ENCODE data around the gene SRPK3.
"Not testable (repeated sequence)": the region's sequence is repeated elsewhere in the genome, so short reads cannot be mapped to it uniquely, and the experiment has no call there.

The SRPK3 gene

DNA sequence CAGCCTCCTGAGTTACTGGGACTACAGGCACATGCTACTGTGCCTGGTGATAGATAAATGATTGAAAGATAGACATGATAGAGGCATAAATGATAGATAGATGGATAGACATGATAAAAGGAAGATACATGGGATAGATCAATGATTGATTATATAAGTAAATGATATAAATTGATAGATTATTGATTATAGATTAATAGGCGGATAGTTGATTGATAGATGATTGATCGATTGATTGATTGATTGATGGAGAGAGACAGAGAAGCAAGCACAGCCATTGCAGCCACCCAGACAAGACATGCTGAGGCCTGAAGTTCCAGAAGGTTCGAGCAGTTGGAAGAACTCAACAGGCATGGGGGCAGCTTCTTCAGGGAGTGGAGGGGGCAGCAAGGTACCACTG lies 34.5 kb upstream of the SRPK3 start:
- Histone ChIP-seq H3K36me3 (ENCODE audit: control insufficient read depth in 1 of 2, insufficient read depth in 2 of 2, low read length in 2 of 2) (no peaks in the 10 kb centered on the region), H3K4me1 (ENCODE audit: control insufficient read depth in 1 of 2, insufficient read depth in 2 of 2, low read length in 2 of 2) (no peaks in the 10 kb centered on the region), H3K27me3 (ENCODE audit: control insufficient read depth in 1 of 2, insufficient read depth in 2 of 2, low read length in 2 of 2) (no peaks in the 10 kb centered on the region), H3K9ac (ENCODE audit: low read depth in 1 of 2, low read length in 2 of 2) (no peak overlapping the region), H3K9me3 (ENCODE audit: control insufficient read depth in 1 of 2, low read length in 2 of 2) (no peaks in the 10 kb centered on the region), H3K27ac (ENCODE audit: low read depth, low read length) (no peak overlapping the region), H3K4me3 (ENCODE audit: low read depth in 1 of 2, low read length in 2 of 2) (no peak overlapping the region)

DNA sequence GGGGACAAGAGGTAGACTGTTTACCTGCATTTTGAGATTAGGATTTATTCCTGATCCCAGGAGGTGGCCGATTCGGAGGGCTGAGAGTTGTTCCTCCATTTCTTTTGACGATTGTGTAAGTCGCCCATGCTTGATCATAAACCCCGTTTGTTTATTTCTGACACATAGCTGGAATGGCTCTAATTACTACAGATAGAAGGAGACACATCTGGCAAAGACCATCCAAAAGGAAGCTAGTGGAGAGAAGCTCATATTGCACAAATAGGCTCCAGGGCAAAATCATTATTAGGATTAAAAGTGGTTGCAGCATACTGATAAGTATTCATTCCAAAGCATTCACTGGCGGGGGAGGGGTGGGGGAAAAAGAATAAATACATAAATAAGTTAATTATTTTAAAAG lies 33.9 kb upstream of the SRPK3 start:
- H3K27me3 ChIP-seq (ENCODE audit: control insufficient read depth in 1 of 2, insufficient read depth in 2 of 2, low read length in 2 of 2); H3K36me3 ChIP-seq (ENCODE audit: control insufficient read depth in 1 of 2, insufficient read depth in 2 of 2, low read length in 2 of 2); H3K4me1 ChIP-seq (ENCODE audit: control insufficient read depth in 1 of 2, insufficient read depth in 2 of 2, low read length in 2 of 2); H3K9me3 ChIP-seq (ENCODE audit: control insufficient read depth in 1 of 2, low read length in 2 of 2); H3K4me3 ChIP-seq (ENCODE audit: low read depth in 1 of 2, low read length in 2 of 2); H3K9ac ChIP-seq (ENCODE audit: low read depth in 1 of 2, low read length in 2 of 2); H3K27ac ChIP-seq (ENCODE audit: low read depth, low read length): not testable (repeated sequence)

DNA sequence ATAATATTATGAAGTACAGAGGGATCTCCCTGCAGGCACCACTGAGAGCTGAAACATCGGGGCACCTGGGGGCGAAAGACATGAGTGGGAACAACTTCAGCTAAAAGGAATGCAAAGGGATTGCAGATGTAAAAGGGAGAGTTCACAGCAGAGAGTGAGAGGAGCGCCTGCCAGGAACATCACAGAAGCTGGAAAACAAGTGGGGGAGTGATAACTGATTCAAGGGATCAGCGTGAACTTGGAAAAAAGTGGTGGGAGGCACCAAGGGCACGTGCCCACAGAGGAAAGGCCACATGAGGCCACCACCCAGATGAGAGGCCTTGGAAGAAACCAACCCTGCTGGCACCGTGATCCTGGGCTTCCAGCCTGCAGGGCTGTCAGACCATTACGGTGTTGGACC lies 31.8 kb upstream of the SRPK3 start:
- not testable (repeated sequence) for H3K27me3 ChIP-seq (ENCODE audit: control insufficient read depth in 1 of 2, insufficient read depth in 2 of 2, low read length in 2 of 2); H3K9me3 ChIP-seq (ENCODE audit: control insufficient read depth in 1 of 2, low read length in 2 of 2); H3K27ac ChIP-seq (ENCODE audit: low read depth, low read length); H3K4me1 ChIP-seq (ENCODE audit: control insufficient read depth in 1 of 2, insufficient read depth in 2 of 2, low read length in 2 of 2); H3K36me3 ChIP-seq (ENCODE audit: control insufficient read depth in 1 of 2, insufficient read depth in 2 of 2, low read length in 2 of 2); H3K4me3 ChIP-seq (ENCODE audit: low read depth in 1 of 2, low read length in 2 of 2); H3K9ac ChIP-seq (ENCODE audit: low read depth in 1 of 2, low read length in 2 of 2)

DNA sequence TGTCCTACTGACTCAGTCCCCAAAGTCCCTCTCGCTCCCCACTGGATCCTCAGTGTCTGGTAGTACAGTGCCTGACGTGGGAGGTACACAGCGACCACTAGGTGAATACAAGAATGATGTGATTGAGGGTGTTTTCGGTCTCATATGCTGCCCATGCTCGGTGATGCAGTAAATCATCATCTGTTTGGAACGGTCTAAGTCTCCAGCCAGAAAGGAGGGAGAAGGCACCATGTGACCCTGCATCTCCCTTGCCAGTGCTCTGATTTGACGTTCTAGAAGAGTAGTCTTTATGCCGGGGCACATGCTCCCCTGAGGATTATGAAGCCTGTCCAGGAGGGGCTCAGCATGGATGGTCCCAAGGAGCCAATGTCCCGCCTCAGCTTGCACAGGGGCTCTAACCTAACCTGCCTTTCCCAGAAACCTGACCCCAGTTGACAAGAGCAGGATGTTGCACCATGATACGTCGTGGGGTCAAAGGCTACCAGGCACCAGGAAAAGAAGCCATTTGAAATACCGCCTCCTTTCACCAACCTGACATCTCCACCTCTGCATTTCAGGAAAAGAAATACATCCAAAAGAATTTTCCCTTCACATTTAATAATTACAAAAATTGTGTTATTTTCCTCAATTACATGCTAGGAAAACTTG lies 30.6 kb upstream of the SRPK3 start:
- no peaks in the 10 kb centered on the region for H3K9me3 ChIP-seq (ENCODE audit: control insufficient read depth in 1 of 2, low read length in 2 of 2)
- no peaks in the 10 kb centered on the region for H3K27me3 ChIP-seq (ENCODE audit: control insufficient read depth in 1 of 2, insufficient read depth in 2 of 2, low read length in 2 of 2)
- no peaks in the 10 kb centered on the region for H3K4me1 ChIP-seq (ENCODE audit: control insufficient read depth in 1 of 2, insufficient read depth in 2 of 2, low read length in 2 of 2)
- H3K27ac ChIP-seq (ENCODE audit: low read depth, low read length): no peak overlapping the region
- no peak overlapping the region for H3K4me3 ChIP-seq (ENCODE audit: low read depth in 1 of 2, low read length in 2 of 2)
- no peaks in the 10 kb centered on the region for H3K36me3 ChIP-seq (ENCODE audit: control insufficient read depth in 1 of 2, insufficient read depth in 2 of 2, low read length in 2 of 2)
- H3K9ac ChIP-seq (ENCODE audit: low read depth in 1 of 2, low read length in 2 of 2): no peak overlapping the region

DNA sequence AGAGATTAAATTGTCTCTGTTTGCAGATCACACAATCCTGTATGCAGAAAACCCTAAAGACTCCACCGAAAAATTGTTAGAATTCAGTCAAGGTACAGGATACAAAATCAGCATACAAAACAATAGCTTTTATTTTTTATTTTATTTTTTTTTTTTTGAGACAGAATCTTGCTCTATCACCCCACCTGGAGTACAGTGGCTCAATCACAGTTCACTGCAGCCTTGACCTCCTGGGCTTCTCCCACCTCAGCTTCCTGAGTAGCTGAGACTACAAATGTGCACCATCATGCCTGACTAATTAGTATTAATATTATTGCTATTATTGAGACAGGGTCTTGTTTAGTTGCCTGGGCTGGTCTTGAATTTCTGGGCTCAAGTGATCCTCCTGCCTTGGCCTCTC lies 25.7 kb upstream of the SRPK3 start:
- no peaks in the 10 kb centered on the region for H3K27me3 ChIP-seq (ENCODE audit: control insufficient read depth in 1 of 2, insufficient read depth in 2 of 2, low read length in 2 of 2)
- H3K4me1 ChIP-seq (ENCODE audit: control insufficient read depth in 1 of 2, insufficient read depth in 2 of 2, low read length in 2 of 2): no peaks in the 10 kb centered on the region
- no peak overlapping the region for H3K27ac ChIP-seq (ENCODE audit: low read depth, low read length)
- no peaks in the 10 kb centered on the region for H3K9me3 ChIP-seq (ENCODE audit: control insufficient read depth in 1 of 2, low read length in 2 of 2)
- no peak overlapping the region for H3K4me3 ChIP-seq (ENCODE audit: low read depth in 1 of 2, low read length in 2 of 2)
- no peaks in the 10 kb centered on the region for H3K36me3 ChIP-seq (ENCODE audit: control insufficient read depth in 1 of 2, insufficient read depth in 2 of 2, low read length in 2 of 2)
- H3K9ac ChIP-seq (ENCODE audit: low read depth in 1 of 2, low read length in 2 of 2): no peak overlapping the region

DNA sequence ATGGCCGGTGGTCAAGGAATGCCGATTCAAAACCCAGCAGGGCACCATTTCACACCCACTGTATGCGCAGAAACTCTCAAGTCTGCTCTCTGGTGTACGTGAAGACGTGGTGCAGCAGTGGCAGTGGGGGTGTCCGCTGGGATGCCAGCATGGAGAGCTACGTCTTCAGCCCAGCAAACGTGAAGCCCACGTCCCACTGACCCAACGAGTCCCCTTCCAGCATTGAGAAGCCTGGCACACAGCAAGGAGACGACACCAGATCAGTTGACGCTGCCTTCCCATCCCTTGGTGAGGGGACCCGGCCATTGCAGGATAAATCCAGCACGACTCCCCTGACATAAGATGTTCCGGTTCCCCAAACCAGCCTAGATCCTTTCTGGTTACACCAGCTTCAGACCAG lies 19.0 kb upstream of the SRPK3 start:
- no peak overlapping the region for H3K9ac ChIP-seq (ENCODE audit: low read depth in 1 of 2, low read length in 2 of 2)
- H3K36me3 ChIP-seq (ENCODE audit: control insufficient read depth in 1 of 2, insufficient read depth in 2 of 2, low read length in 2 of 2): no peaks in the 10 kb centered on the region
- H3K4me3 ChIP-seq (ENCODE audit: low read depth in 1 of 2, low read length in 2 of 2): no peak overlapping the region
- no peaks in the 10 kb centered on the region for H3K9me3 ChIP-seq (ENCODE audit: control insufficient read depth in 1 of 2, low read length in 2 of 2)
- no peak overlapping the region for H3K27ac ChIP-seq (ENCODE audit: low read depth, low read length)
- peaks cover 0 to 7% of the 10 kb centered on the region in 2 donors for H3K4me1 ChIP-seq (ENCODE audit: control insufficient read depth in 1 of 2, insufficient read depth in 2 of 2, low read length in 2 of 2)
- H3K27me3 ChIP-seq (ENCODE audit: control insufficient read depth in 1 of 2, insufficient read depth in 2 of 2, low read length in 2 of 2): no peaks in the 10 kb centered on the region

DNA sequence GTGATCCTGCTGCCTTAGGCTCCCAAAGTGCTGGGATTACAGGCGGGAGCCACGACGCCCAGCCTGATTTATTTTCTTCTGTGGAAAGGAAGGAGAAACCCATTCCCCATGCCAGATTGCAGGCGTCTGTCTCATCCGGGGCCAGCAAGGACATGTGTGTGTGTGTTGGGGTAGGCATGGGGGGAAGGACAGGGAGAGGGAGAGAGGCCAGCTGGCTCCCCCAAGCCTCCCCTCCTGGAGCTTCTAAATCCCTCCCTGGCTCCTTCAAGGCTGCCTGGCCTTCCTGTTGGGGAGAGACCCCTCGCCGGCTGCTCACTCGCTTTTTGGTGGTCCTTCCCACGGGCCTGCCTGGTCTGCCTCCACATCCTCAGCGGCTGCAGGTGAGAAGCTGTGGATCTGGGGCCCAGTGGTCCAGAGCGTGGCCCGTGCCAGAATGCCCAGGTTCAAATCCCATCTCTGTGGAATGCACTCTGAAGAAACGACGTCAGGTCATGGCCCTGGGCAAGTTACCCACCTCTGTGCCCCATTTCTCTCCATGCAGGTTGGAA lies 18.1 kb upstream of the SRPK3 start:
- Histone ChIP-seq H3K36me3 (ENCODE audit: control insufficient read depth in 1 of 2, insufficient read depth in 2 of 2, low read length in 2 of 2) (no peaks in the 10 kb centered on the region), H3K27ac (ENCODE audit: low read depth, low read length) (no peak overlapping the region), H3K4me3 (ENCODE audit: low read depth in 1 of 2, low read length in 2 of 2) (no peak overlapping the region)

DNA sequence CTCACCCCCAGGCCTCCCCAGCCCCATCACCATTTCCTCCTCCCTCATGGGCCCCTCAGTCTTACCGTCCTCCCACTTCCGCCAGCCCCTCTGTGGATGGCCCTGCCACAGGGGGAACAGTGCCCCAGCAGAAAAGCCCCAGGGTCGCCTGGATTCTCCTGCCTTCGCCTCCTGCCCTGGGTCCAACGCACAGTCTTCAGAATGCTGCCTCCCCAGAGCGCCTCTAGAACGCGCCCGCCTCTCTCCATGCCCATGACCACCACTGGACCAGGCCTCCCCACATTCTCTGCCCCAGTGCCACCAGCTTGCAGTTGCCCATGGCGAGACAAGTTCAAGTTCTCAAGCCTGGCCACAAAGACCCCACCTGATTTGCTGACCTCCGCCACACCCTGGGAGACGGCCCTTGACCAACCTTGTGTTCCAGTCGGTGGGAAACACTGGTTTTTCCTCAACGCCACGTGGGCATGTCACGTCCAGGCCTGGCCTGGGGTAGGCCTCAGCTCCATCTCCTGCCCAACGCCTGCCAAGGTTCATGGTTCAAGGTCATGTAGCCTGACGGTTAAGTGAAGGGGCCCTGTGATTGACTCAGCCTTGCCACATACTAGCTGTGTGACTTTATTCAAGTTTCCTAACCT lies 17.4 kb upstream of the SRPK3 start:
- no peak overlapping the region for H3K9ac ChIP-seq (ENCODE audit: low read depth in 1 of 2, low read length in 2 of 2)
- H3K27ac ChIP-seq (ENCODE audit: low read depth, low read length): no peak overlapping the region
- H3K9me3 ChIP-seq (ENCODE audit: control insufficient read depth in 1 of 2, low read length in 2 of 2): no peaks in the 10 kb centered on the region

More for the DNA sequence above, 18.1 kb upstream of the SRPK3 start:
- H3K27me3 ChIP-seq (ENCODE audit: control insufficient read depth in 1 of 2, insufficient read depth in 2 of 2, low read length in 2 of 2): no peaks in the 10 kb centered on the region
- no peak overlapping the region for H3K9ac ChIP-seq (ENCODE audit: low read depth in 1 of 2, low read length in 2 of 2)
- no peaks in the 10 kb centered on the region for H3K9me3 ChIP-seq (ENCODE audit: control insufficient read depth in 1 of 2, low read length in 2 of 2)
- peaks cover 0 to 7% of the 10 kb centered on the region in 2 donors for H3K4me1 ChIP-seq (ENCODE audit: control insufficient read depth in 1 of 2, insufficient read depth in 2 of 2, low read length in 2 of 2)

DNA sequence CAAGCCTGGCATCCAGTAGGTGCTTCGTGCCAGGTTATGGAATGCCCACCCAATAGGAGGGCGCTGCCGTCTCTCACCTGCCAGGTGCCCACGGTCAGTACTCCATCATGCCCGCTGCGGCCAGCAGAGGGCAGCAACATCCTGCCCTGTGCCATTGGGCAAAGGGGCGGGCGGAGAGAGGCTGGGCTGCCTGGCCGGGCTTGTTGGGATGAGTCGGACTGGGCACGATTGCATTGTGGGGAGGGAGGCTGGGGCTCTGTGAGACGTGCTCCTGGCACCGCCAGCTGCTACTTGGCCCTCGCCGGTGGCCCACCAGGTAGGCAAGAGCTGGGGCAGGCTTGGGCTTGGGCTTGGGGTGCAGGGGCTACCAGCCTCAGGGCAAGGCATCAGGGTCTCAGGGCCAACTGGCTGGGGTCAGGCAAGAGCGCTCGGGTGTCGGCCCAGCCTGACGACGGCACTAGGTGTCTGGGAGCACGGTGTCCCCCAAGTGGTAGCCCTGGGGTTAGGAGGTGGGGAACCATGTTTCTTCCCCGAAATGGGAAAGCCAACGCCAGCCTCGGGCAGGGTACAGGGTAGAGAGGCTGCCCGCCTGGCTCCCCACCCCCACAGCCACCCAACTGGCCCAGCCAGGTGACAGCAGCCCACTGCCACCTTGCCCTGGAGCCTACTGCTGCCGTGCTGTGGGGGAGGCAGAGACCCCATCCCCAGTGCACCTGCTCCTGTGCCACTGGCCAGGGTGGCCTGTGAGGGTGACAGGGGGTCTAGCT lies 16.7 kb upstream of the SRPK3 start, which contains the start of gene PLXNB3:
Gene PLXNB3, plus strand, starts transcription at position 261 of the 767 bp plus-strand sequence. CDS start 1,287 bp downstream, outside the sequence.
- Histone ChIP-seq H3K9ac (ENCODE audit: low read depth in 1 of 2, low read length in 2 of 2) (no peak within 1 kb of the TSS), H3K27me3 (ENCODE audit: control insufficient read depth in 1 of 2, insufficient read depth in 2 of 2, low read length in 2 of 2) (no peaks in the 10 kb centered on the region), H3K9me3 (ENCODE audit: control insufficient read depth in 1 of 2, low read length in 2 of 2) (no peaks in the 10 kb centered on the region), H3K4me3 (ENCODE audit: low read depth in 1 of 2, low read length in 2 of 2) (no peak within 1 kb of the TSS), H3K27ac (ENCODE audit: low read depth, low read length) (no peak within 1 kb of the TSS), H3K36me3 (ENCODE audit: control insufficient read depth in 1 of 2, insufficient read depth in 2 of 2, low read length in 2 of 2) (no peaks in the 10 kb centered on the region), H3K4me1 (ENCODE audit: control insufficient read depth in 1 of 2, insufficient read depth in 2 of 2, low read length in 2 of 2) (peaks cover 0 to 7% of the 10 kb centered on the region in 2 donors)

More for the DNA sequence above, 17.4 kb upstream of the SRPK3 start:
- no peaks in the 10 kb centered on the region for H3K27me3 ChIP-seq (ENCODE audit: control insufficient read depth in 1 of 2, insufficient read depth in 2 of 2, low read length in 2 of 2)
- no peaks in the 10 kb centered on the region for H3K36me3 ChIP-seq (ENCODE audit: control insufficient read depth in 1 of 2, insufficient read depth in 2 of 2, low read length in 2 of 2)
- peaks cover 0 to 7% of the 10 kb centered on the region in 2 donors for H3K4me1 ChIP-seq (ENCODE audit: control insufficient read depth in 1 of 2, insufficient read depth in 2 of 2, low read length in 2 of 2)
- no peak overlapping the region for H3K4me3 ChIP-seq (ENCODE audit: low read depth in 1 of 2, low read length in 2 of 2)

DNA sequence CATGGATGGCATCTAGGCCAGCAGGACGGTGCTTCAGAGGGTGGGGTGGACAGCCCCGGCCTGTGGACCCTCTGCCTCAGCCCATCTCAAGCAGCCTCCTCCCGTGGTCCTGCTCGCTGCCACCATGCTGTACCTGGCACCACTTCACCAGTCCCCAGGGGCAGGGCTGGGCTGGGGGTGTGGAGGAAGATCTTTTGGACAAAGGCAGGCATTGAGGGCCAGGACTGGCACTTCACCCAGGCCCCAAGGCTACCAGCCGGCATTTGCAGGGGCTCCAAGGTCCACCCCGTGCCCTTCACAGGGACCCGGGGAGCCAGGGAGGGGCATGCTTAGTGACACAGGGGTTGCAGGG lies 16.1 kb upstream of the SRPK3 start:
- peaks cover 0 to 7% of the 10 kb centered on the region in 2 donors for H3K4me1 ChIP-seq (ENCODE audit: control insufficient read depth in 1 of 2, insufficient read depth in 2 of 2, low read length in 2 of 2)
- no peaks in the 10 kb centered on the region for H3K9me3 ChIP-seq (ENCODE audit: control insufficient read depth in 1 of 2, low read length in 2 of 2)
- no peak overlapping the region for H3K27ac ChIP-seq (ENCODE audit: low read depth, low read length)
- no peaks in the 10 kb centered on the region for H3K27me3 ChIP-seq (ENCODE audit: control insufficient read depth in 1 of 2, insufficient read depth in 2 of 2, low read length in 2 of 2)
- no peaks in the 10 kb centered on the region for H3K36me3 ChIP-seq (ENCODE audit: control insufficient read depth in 1 of 2, insufficient read depth in 2 of 2, low read length in 2 of 2)
- no peak overlapping the region for H3K4me3 ChIP-seq (ENCODE audit: low read depth in 1 of 2, low read length in 2 of 2)
- H3K9ac ChIP-seq (ENCODE audit: low read depth in 1 of 2, low read length in 2 of 2): no peak overlapping the region
